ENCODE results near the gene TCF4.

TCF4 gene

GRCh38 chr18:55401638-55402191, 186.3 kb downstream of the TCF4 start:
- Mint-ChIP-seq H3K36me3 (ENCODE audit: low read depth) (peaks cover 9% of the 10 kb centered on the region), H3K4me1 (peaks cover 73% of the 10 kb centered on the region), H3K9me3 (no peaks in the 10 kb centered on the region), H3K4me3 (peak overlapping the region; percentile 67), H3K27ac (peak overlapping the region; percentile 97), H3K27me3 (ENCODE audit: low read depth, poor library complexity) (no peaks in the 10 kb centered on the region)
- no peak for TF ChIP-seq CTCF (IDR thresholded peaks at IDR 0.05)
- DNase-seq = peak; percentile 51

DNA sequence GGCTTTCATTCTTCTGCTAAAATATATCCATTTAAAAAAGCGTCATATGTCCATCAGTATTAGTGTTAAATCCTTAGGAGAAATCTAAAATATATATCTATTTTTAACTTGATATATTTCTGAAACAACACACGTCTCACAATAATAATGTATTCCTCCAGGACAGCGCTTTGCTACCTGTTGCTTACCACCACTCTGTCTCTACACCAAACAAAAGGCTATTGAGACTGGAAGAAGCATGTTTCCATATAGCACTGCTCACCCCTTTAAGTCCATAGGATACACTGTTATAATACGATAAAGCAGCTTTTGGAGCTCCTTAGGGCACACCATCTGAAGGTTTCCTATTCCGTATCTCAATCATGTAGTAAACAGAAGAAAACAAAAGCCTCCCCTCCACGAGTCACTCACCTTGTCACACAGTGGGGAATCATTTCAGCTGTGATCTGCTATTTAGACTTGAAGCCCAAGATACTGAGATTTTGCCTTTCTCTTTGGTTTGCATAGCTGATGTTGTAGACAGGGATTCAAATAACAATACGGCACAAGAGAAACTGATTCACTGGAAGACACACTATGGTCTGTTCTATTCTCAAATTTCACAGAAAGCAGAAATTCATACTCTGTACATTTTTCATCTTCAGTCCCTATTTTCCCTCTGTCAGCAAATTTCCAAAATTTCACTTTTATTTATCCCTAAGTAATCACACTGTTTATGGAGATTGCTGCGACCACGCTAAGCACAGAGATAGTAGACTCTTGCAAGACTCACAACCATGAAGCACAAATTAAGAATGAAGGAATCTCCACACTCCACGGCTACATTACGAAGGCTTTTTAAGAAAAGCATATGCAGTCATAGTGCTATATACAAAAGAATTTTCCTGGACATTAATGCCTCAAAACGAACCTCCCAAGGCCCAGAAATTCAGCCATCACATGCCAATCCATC, 187.1 kb downstream of the TCF4 start:
- no peak for DNase-seq
- peak overlapping the region; percentile 67 for H3K4me3 Mint-ChIP-seq
- H3K9me3 Mint-ChIP-seq = no peaks in the 10 kb centered on the region
- no peaks in the 10 kb centered on the region for H3K27me3 Mint-ChIP-seq (ENCODE audit: low read depth, poor library complexity)
- H3K27ac Mint-ChIP-seq = peak overlapping the region; percentile 97
- H3K36me3 Mint-ChIP-seq (ENCODE audit: low read depth) = peaks cover 9% of the 10 kb centered on the region
- TF ChIP-seq CTCF (IDR thresholded peaks at IDR 0.05) = no peak
- H3K4me1 Mint-ChIP-seq = peaks cover 67% of the 10 kb centered on the region

DNA sequence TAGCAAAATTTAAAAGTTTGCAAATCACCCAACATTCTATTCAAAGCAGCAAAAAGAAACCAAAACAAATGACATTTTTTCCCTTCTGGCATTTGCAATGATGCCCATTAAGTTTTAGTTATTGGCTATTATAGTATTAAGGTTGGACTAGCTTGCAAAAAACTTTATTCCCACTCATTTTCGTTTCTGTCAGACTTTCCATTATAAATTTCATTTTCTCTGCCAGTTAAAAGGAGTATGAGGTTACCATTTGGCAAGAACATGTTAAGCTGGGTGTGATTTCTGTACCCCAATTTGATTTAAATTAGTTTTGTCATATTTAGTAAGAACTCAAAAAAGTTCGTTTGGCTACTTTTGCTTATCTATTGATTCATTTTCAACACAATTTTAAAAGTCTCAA, 187.9 kb downstream of the TCF4 start:
- H3K4me3 Mint-ChIP-seq = no peak overlapping the region
- peaks cover 59% of the 10 kb centered on the region for H3K4me1 Mint-ChIP-seq
- H3K27me3 Mint-ChIP-seq (ENCODE audit: low read depth, poor library complexity) = no peaks in the 10 kb centered on the region
- no peak overlapping the region for H3K27ac Mint-ChIP-seq
- peaks cover 9% of the 10 kb centered on the region for H3K36me3 Mint-ChIP-seq (ENCODE audit: low read depth)
- H3K9me3 Mint-ChIP-seq = no peaks in the 10 kb centered on the region
- no peak for TF ChIP-seq CTCF (IDR thresholded peaks at IDR 0.05)
- DNase-seq = no peak

DNA sequence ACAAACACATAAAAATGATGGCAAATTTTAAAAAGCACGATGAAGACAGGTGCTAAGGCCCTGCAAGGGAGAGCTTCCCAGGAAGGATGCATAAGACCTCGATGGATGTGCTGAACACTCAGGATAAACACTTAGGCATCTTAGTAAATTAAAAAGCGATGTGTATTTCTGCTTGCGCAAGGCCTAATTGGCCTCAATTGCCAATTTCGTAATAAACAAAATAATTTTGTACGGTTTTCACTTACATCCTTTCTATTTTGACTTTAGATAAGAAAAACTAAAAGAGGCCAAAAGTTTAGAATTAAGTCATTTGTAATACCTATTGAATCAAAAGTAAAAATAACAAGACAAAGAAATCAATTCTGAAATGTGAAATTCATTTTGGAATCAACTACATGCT, 189.1 kb downstream of the TCF4 start:
- H3K27me3 Mint-ChIP-seq (ENCODE audit: low read depth, poor library complexity) = no peaks in the 10 kb centered on the region

GRCh38 chr18:55396979-55397378, 191.0 kb downstream of the TCF4 start:
- H3K36me3 Mint-ChIP-seq (ENCODE audit: low read depth) = peaks cover 9% of the 10 kb centered on the region
- no peaks in the 10 kb centered on the region for H3K9me3 Mint-ChIP-seq
- H3K27me3 Mint-ChIP-seq (ENCODE audit: low read depth, poor library complexity) = no peaks in the 10 kb centered on the region
- no peak overlapping the region for H3K4me3 Mint-ChIP-seq
- H3K27ac Mint-ChIP-seq = no peak overlapping the region
- DNase-seq = no peak
- TF ChIP-seq CTCF (IDR thresholded peaks at IDR 0.05) = no peak
- H3K4me1 Mint-ChIP-seq = peaks cover 29% of the 10 kb centered on the region

More for the DNA sequence above, 189.1 kb downstream of the TCF4 start:
- no peak for TF ChIP-seq CTCF (IDR thresholded peaks at IDR 0.05)
- H3K27ac Mint-ChIP-seq = no peak overlapping the region
- peaks cover 48% of the 10 kb centered on the region for H3K4me1 Mint-ChIP-seq
- H3K9me3 Mint-ChIP-seq = no peaks in the 10 kb centered on the region
- no peak overlapping the region for H3K4me3 Mint-ChIP-seq
- DNase-seq = no peak
- H3K36me3 Mint-ChIP-seq (ENCODE audit: low read depth) = peaks cover 5% of the 10 kb centered on the region
